HS-5 (cell line): Measurements from ENCODE around the gene PCYOX1L.
A peak's percentile ranks its signal among the peaks of the same experiment; 100 is the strongest.

ENCODE experiments used
- DNase-seq: peaks from one replicate; pipeline ENCODE4 v3.0.0-alpha.2; 2012; ENCODE audit warnings: low read depth

Gene PCYOX1L

DNA sequence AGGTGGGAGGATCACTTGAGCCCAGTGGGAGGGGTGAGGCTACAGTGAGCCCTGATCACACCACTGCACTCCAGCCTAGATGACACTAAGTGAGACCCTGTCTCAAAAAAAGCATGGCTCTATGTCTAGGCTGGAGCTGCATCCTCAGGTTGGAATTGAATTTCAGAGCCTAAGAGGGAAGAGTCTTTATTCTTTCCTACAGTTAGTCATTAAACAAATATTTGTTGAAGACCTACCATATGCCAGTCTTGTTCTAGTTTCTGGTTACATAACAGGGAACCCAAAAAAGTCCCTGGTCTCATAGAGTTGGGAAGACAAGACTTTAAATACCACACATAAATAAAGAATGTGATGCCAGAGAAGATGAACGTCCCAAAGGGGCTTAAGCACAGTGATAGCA, 19.5 kb upstream of the PCYOX1L start:
- no peak for DNase-seq

DNA sequence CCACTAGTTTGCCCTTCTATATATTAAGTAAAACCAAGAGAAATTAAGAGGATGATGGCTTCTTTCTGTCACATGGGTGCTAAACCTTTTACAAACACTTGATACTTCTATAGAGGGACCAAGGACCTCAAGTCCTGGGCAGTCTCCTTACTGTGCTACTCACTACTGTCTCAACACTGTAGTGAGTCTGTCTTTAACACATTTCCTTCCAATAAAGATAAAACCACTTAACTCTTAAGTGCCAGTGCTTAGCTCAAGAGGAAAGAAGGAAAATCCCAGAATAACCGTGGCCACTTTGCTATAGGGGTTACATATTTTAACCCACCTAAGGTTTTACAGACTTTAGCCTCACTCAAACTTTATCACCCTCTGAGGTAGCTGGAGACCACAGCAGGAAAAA, 16.9 kb upstream of the PCYOX1L start:
- no peak for DNase-seq

DNA sequence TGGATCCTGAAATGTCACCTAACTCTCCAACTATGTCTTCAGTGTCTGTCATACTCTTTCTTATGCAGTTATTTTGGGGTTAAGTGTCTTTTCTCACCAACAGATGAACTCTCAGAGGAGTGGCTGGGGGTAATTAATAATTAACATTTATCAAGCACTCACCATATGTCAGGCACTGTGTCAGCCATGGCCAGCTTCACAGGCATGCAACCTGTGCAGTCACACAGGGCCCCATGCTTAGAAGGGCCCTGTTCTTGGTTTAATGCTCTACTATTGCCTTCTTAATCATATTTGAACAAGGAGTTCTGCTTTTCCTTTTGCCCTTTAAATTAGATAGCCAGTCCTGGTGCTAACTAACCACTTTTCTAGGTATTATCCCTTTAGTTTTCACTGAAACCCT, 16.0 kb upstream of the PCYOX1L start:
- DNase-seq, result no peak

DNA sequence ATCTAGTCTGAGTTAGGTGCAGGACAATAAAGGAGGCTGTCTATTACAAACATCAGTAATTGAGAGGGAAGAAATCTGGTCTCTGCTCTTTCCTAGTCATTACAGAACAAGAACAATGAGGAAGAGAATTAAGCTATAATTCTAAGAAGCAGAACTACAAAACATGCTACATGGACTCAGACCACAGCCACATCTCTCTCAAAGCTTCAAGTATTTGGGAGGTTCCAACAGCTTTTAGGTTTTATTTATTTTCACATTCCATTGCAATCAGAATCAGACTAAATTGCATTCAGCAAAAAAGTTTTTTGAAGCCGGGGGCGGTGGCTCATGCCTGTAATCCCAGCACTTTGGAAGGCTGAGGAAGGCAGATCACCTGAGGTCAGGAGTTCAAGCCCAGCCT, 13.7 kb upstream of the PCYOX1L start:
- DNase-seq, result no peak

DNA sequence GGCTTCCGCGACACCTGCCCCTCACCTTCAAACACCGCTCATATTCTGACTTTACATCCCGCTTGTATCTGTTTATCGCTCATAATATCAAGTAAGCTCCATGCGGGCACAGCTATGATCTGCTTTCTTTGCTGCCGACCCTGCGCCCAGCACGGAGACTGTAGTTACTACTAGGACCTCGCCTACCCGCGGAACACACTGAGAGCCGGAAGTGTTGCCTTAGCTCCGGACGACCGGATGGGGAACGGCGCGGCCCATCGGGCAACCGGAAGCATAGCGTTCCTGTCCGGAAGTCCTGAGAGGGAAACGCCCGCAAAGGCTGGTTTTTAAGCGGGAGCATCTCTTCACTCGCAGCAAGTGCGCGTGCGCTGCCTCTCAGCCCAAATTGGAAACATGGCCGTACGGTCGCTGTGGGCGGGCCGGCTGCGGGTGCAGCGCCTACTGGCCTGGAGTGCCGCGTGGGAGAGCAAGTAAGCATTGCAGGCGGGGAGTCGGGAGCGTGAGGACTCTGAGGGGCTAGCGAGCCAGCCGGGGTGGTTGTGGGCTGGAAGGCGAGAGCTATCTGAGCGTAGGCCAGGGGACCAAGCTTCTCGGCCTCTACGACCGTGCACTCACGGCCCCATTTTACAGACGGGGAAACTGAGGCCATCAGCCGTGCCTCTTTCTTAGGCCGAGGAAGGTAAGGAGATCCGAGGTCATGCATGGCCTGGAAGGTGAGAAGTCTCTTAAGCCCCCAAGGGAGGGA, 12.5 kb upstream of the PCYOX1L start, which contains the start of gene GRPEL2:
Gene GRPEL2, plus strand, starts transcription at position 353 of the 745 bp plus-strand sequence. Its CDS starts 41 bp downstream, at position 394.
- peak; percentile 91 for DNase-seq

DNA sequence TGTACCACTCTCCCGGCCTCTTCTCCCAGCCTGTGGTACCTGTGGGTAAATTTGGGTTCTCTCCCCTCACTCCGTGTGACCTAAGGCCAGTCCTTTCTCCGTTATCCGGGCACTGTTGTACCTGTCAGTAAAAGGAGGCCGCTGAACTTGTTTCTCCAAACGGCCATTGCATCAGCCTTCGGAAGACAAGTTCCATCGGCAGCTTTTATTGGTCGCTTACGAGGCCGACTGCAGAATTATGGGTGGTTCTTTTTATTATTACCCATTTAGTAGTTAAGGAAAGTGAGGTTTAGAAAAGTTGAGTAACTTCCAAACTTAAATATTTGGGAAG, 12.0 kb upstream of the PCYOX1L start:
- no peak for DNase-seq

DNA sequence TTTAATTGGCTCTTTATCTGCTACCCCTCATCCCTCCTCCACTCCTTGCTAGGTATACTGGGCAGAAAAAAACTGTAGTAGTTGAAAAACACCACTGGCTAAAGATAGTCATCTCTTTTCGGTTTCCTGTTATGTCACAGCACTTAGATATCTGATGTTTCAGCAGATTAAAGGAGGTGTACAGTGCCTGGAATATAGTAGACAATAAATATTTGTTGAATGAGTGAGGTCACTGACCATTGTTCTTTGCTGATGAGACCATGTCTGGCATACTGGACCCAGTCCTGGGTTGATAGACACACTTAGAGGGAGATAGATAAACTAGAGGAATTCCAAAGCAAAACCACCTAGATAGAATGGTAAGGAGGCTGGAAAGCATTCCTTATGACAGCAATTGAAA, 9.3 kb upstream of the PCYOX1L start:
- no peak for DNase-seq

DNA sequence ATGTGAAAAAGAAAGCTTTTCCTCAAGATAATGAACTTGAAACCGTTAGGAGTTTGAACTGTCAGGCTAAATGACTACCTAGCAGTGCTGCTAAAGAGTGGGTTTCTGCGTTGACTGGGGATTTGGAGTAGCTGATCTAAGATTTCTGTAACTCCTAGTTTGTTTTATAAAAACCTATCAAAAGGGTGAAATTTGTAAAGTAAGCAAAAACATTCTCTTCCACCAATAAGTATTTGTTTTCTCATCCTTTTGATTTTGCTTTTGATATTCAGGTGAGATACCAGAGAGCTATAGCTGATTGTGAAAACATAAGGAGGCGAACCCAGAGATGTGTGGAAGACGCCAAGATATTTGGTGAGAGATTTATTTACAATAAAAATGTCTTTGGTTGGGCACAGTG, 8.5 kb upstream of the PCYOX1L start:
- DNase-seq, result no peak

DNA sequence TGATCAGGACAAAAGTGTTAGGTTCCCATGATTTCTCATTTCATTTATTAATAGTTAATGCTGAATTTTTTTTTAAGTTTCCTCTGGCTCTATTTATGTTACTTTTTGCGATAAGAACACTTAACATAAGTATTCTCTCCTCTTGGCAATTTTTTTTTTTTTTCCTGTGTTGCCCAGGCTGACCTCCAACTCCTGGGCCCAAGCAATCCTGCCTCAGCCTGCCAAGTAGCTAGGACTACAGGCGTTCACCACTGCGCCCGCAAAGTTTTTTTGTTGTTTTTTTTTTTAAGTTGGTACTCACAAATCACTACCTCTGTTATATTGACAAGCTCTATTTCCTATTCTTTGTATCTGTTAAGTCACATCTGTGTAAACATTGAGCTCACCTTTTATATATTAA, 5.7 kb upstream of the PCYOX1L start:
- no peak for DNase-seq

DNA sequence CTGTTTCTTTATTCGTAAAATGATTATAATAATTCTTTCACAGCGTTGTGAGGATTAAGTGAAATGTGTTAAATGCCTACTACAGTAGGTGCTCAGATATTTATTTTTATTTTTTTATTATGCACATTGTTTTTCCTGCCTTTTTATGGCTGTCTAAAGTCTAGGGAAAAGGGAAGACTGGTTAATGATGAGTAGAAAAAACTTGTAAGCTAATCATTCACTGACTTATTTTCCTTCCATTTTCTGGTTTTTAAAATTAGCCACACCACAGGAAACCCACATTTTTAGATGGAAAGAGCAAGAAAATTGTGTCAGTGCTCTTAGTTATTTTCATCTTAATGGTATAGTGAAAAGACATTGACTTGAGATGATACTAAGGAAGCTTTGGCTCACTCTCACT, 3.9 kb upstream of the PCYOX1L start:
- DNase-seq, result no peak

DNA sequence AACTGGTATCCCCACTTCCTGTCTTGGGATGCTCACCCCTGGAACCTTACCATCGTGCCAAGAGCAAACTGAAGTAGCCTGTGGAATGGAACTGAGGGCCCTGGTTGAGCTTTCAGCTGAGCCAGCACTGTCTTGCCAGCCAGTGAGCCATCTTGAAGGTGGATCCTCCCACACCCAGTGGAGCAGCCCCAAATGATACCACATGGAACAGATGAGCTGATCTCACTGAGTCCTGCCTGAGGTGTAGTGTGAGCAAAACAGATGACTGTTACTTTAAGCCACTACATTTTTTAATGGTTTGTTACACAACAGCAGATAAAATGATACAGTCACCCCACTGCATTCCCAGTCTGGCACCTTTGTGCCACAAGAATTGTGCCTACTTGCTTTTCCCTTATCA, 2.2 kb upstream of the PCYOX1L start:
- DNase-seq, result no peak

DNA sequence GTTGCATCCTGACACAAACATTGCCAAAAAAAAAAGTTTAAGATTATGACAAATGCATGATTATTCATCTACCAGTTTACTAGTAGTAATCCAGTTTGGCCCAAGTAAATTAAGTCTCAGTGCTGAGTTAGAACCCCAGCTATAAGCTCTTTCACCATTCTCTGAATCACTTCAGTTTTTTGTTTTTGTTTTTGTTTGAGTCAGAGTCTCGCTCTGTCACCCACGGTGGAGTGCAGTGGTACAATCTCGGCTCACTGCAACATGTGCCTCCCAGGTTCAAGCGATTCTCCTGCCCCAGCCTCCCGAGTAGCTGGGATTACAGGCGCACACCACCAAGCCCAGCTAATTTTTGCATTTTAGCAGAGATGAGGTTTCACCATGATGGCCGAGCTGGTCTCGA, 1.5 kb upstream of the PCYOX1L start:
- DNase-seq, result no peak

DNA sequence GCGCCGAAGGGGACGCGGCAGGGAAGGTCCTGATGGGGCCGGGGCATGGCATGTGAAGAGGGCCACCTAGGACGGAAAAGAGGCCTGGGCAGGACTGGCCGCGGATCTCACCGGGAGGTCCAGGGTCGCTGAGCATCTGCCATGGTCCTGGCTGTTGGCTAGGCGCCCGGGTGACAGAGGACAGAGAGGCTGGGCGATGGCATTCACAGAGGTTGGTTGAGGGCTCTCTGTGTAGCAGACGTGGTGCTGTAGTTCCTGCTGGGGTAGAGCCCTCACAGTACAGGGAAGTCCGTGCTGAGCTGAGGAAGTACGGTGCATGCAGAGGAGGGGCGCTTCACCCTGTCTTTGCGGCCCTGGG, 427 bp downstream of the PCYOX1L start:
- no peak for DNase-seq

DNA sequence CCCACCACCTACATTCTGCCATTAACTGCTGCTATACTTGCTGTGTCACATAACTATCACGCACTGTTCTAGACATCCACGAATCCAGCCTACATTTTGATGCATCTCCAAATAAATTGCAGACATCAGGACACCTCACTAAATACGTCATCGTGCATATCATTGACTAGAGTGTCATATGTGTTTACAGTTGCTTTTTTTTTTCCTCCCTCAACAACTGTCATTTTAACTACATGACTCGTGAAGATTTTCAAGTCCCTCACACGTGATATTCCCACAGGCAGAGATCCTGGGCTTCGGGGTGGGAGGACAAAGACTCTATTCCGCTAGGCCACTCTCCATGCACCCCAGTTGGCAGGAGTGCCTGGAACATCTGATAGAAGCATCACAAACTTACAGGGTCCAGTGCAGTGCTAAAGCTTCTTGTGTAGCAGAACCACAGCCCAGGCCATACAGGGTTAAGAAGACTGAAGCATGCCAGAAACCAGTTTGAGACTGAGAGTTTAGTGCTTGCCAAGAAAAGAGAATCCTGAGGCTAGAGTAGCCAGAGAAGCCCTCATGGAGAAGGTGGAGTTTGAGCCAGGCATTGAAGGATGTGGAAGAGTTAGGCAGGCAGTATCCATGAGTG, 1.1 kb downstream of the PCYOX1L start:
- DNase-seq, result no peak

DNA sequence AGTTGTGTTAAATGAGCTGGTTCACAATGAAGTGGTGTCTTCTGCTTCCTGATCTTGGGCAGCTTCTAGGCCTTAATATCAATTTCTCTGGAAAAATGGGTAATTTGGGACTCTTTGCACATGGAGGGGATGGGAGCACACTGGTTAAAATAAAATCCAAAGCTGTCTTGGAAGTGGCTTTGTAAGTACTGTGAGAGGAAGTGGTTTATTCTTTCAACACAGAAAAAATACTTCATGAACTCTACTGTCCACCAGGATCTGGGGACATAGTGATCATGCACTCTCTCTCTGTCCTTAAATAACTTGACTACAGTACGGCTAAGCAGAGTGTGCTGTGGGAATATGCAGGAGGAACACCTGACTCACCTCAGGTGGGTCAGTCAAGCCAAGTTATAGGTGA, 2.4 kb downstream of the PCYOX1L start:
- DNase-seq, result no peak

DNA sequence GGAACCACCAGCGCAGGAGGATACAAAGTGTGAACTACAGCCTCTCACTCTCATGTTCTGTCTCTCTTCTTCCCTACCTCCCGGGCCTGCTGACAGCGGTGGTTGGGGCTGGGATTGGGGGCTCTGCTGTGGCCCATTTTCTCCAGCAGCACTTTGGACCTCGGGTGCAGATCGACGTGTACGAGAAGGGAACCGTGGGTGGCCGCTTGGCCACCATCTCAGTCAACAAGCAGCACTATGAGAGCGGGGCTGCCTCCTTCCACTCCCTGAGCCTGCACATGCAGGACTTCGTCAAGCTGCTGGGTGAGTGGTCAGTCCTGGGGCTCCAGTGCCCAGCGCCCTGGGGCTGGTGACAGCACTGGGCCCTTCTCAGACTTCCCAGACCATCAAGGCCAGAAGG, 4.7 kb downstream of the PCYOX1L start:
- DNase-seq, result no peak

DNA sequence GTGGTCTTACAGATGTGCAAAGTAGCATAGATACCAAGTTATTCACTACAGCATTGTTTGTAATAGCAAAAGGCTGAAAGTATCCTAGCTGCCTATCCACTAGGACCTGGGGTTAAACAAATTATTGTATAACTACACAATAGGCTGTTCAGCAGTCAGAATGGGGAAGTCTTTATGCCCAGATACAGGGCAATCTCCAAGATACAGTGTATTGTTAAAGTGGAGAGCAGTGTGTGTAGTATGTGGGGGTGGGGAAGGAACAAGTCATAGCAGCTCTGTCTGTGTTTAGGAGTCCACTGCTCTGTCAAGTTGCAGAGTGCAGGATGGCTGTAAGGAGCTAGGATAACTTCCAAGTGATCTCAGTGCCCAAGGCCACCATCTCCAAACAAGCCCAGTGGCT, 5.5 kb downstream of the PCYOX1L start:
- no peak for DNase-seq

DNA sequence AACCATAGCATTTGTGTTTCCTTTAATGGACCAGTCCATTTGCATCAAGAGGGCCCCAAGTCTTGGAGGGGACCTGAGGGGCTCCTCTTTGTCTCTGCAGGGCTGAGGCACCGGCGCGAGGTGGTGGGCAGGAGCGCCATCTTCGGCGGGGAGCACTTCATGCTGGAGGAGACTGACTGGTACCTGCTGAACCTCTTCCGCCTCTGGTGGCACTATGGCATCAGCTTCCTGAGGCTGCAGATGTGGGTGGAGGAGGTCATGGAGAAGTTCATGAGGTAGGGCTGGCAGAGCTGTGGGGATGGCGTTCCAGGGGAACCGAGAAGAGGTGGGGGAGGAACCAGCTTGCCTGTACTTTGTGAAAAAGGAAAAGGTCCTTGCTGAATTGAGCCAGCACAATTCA, 6.1 kb downstream of the PCYOX1L start:
- DNase-seq, result no peak

DNA sequence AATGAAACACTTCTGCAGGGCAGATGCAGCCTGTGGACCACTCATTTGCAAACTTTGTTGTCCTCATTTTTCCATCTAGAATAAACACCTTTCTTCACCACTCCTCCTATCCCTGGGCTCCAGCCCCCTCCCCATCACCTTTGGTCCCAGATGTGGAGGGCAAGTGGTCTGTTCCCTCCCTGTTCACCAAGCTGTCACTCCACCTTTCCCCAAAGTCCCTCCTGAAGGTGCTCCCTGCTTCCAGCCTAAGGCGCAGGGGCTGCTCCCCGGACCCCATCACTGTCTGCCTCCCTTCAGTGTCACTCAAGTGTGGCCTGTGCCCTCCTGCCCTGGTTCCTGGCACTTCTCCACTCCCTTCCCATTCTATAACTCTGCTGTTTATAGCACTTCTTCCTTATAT, 6.9 kb downstream of the PCYOX1L start:
- DNase-seq, result no peak

DNA sequence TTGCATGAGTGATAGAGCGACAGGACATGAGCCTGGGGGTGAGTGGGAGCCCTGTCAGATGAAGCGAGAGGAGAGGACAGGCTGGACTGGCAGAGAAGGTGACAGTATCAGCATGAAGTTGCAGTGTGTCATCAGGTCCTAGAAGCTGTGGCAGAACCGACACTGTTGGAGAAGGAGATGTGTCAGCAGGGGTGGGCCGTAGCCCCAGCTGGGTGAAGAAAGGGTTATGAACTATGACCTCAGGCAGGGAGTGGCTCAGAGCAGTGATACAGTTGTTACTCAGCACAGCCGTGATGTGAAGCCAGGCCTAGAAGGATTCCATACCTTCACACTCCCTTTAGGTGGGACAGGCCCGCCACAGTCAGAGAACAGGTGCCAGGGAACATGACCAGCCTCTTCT, 7.6 kb downstream of the PCYOX1L start:
- DNase-seq, result no peak

DNA sequence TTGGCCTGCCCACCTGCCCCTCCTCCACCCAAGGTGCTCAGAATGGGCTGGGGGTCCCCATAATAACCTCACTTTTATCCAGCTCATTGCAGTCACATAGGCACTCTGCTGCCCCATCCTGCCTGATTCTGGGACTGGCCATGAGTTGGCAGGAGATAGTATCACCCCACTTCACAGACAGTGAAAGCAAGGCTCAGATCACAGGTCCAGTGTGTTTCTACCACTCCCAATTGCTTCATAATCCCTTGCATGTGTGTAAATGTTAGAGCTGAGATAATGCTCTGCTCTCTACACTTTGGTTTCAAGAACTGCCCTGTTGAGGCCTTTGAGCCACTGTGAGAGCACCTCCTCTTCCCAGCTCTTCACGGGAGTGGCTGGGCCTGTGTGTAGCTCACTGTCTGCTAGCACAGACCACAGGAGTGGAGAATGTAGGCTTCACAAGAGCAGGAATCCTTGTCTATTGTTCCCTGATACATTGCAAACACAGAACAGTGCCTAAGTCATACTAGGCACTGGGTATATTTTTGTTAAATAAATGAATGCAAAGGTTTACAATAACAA, 8.4 kb downstream of the PCYOX1L start:
- no peak for DNase-seq

DNA sequence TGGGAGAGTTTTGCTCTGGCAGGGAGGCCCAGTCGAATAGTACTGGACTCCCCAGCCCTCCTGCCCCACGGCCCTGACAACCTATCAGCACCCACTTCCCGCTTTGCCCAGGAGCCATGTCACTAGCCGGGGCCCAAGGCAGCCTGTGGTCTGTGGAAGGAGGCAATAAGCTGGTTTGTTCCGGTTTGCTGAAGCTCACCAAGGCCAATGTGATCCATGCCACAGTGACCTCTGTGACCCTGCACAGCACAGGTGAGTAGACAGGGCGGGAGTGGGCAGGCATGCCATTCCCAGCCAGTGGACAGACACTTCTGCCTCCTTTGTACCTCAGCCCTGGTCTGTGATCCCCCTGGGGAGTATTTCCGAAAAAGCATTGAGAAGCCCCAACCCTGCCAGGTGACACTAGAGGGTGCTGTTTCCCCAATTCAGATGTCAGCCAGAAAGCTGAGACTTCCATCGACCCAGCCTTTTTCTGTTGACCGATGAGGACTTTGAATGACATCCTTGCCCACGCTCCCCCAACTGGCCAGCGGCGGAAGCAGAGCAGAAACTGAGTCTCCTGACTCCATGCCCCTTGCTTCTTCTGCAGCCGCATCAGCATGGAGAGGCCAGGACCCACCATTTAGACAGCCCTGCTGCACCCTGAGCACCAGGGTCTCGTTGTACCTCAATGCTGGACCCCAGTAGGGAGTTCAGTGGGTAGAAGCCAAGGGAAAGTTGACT, 9.6 kb downstream of the PCYOX1L start:
- DNase-seq, result peak; percentile 37

DNA sequence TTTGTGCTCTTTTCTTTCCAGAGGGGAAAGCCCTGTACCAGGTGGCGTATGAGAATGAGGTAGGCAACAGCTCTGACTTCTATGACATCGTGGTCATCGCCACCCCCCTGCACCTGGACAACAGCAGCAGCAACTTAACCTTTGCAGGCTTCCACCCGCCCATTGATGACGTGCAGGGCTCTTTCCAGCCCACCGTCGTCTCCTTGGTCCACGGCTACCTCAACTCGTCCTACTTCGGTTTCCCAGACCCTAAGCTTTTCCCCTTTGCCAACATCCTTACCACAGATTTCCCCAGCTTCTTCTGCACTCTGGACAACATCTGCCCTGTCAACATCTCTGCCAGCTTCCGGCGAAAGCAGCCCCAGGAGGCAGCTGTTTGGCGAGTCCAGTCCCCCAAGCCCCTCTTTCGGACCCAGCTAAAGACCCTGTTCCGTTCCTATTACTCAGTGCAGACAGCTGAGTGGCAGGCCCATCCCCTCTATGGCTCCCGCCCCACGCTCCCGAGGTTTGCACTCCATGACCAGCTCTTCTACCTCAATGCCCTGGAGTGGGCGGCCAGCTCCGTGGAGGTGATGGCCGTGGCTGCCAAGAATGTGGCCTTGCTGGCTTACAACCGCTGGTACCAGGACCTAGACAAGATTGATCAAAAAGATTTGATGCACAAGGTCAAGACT, 10.3 kb downstream of the PCYOX1L start:
- no peak for DNase-seq
